WTC11 (cell line): ENCODE results near the gene MAP4K1. TPM values are rescaled to one million over a fixed set of nuclear protein-coding genes. Genes with fewer than 3 reads are reported as not detected.

Experiments used
- total RNA-seq: library from RNA; stranded (reverse); gene quantifications from 3 replicates; pipeline ENCODE4 v1.2.3, GENCODE V29; 2021

MAP4K1 gene
- total RNA-seq, 1 experiment from 2014 or later, result 14.0 TPM

Other genes starting within 250 kb of the MAP4K1 start
- 156 to 167 TPM (median 160 TPM) in 3 replicates for gene PSMD8, start 243.4 kb downstream of the MAP4K1 start, total RNA-seq
- 2.4 to 3.1 TPM (median 2.7 TPM) in 3 replicates for gene GGN, start 229.9 kb downstream of the MAP4K1 start, total RNA-seq
- 5.2 to 7.3 TPM (median 7.2 TPM) in 3 replicates for gene SPRED3, start 229.3 kb downstream of the MAP4K1 start, total RNA-seq
- 9.7 to 12.2 TPM (median 10.2 TPM) in 3 replicates for gene FAM98C, start 214.9 kb downstream of the MAP4K1 start, total RNA-seq
- 2.5 to 4.1 TPM (median 3.4 TPM) in 3 replicates for gene RASGRP4, start 191.7 kb downstream of the MAP4K1 start, total RNA-seq
- gene RYR1, start 184.3 kb downstream of the MAP4K1 start, total RNA-seq, result 19.8 to 24.2 TPM (median 21.1 TPM) in 3 replicates
- 389 to 416 TPM (median 410 TPM) in 3 replicates for gene EIF3K, start 1.2 kb upstream of the MAP4K1 start, total RNA-seq
- 484 to 511 TPM (median 506 TPM) in 3 replicates for gene ACTN4, start 29.7 kb upstream of the MAP4K1 start, total RNA-seq
- 9.6 to 9.9 TPM (median 9.8 TPM) in 3 replicates for gene CAPN12, start 126.5 kb upstream of the MAP4K1 start, total RNA-seq
- 2.3 TPM in 1 of 3 replicates, not detected in the others for gene LGALS7, start 155.6 kb upstream of the MAP4K1 start, total RNA-seq
- gene LGALS7B, start 171.2 kb upstream of the MAP4K1 start, total RNA-seq, result 1.2 to 3.7 TPM (median 2.7 TPM) in 3 replicates
- gene LGALS4, start 195.0 kb upstream of the MAP4K1 start, total RNA-seq, result 1.1 to 1.5 TPM (median 1.4 TPM) in 3 replicates
- gene ECH1, start 213.8 kb upstream of the MAP4K1 start, total RNA-seq, result 139 to 162 TPM (median 161 TPM) in 3 replicates
- gene HNRNPL, start 232.0 kb upstream of the MAP4K1 start, total RNA-seq, result 680 to 779 TPM (median 683 TPM) in 3 replicates